ENCODE measurements around the gene IPPK.

GRCh38 chr9:92671323-92671722, 1.4 kb upstream of the IPPK start:
- no peak for TF ChIP-seq CTCF (IDR thresholded peaks at IDR 0.05)
- TF ChIP-seq POLR2A (IDR thresholded peaks at IDR 0.05): no peak

Measured in heart left ventricle (tissue), 13 donors.